Right lobe of liver (tissue), 4 donors: ENCODE results near the gene LY6G5C.

Experiments
- POLR2A ChIP-seq: fragments of 450-650 bp; IDR thresholded peaks from one replicate; pipeline ENCODE4 v1.6.1; 2017; ENCODE audit warnings: antibody characterized with exemption, mild to moderate bottlenecking
- TF ChIP-seq, protein P1 (sequence below), 4 donors: fragments of 200-600 bp in 3 of 4; fragments of 450-650 bp in 1 of 4; IDR thresholded peaks; one replicate each; pipeline versions ENCODE4 v1.5.1 to v1.8.0; 2016 to 2022; ENCODE audit warnings: antibody characterized with exemption in 4 of 4, mild to moderate bottlenecking in 2 of 4
- donor health status: DM: no; HTN: no; CAD: no.
- donor health status: DM: no; HTN: no; CAD: no.
- donor health status: DM: no; HTN: yes; CAD: no.

- TF ChIP-seq, protein P1, sequence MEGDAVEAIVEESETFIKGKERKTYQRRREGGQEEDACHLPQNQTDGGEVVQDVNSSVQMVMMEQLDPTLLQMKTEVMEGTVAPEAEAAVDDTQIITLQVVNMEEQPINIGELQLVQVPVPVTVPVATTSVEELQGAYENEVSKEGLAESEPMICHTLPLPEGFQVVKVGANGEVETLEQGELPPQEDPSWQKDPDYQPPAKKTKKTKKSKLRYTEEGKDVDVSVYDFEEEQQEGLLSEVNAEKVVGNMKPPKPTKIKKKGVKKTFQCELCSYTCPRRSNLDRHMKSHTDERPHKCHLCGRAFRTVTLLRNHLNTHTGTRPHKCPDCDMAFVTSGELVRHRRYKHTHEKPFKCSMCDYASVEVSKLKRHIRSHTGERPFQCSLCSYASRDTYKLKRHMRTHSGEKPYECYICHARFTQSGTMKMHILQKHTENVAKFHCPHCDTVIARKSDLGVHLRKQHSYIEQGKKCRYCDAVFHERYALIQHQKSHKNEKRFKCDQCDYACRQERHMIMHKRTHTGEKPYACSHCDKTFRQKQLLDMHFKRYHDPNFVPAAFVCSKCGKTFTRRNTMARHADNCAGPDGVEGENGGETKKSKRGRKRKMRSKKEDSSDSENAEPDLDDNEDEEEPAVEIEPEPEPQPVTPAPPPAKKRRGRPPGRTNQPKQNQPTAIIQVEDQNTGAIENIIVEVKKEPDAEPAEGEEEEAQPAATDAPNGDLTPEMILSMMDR (IDR thresholded peaks at IDR 0.05) = peak in 1 of 4 donors; percentile 14
- no peak for TF ChIP-seq POLR2A
These were observed 336 bp upstream of the LY6G5C start for GRCh38 chr6:31681135-31681671.
